Endothelial cell (in vitro differentiated cells): ENCODE data around the gene ERC1. TPM values are rescaled to one million over a fixed set of nuclear protein-coding genes. Genes with fewer than 3 reads are reported as not detected.
A peak's percentile ranks its signal among the peaks of the same experiment; 100 is the strongest.

ENCODE experiments used
- DNase-seq: peaks from one replicate; pipeline ENCODE4 v3.0.0; 2021; ENCODE audit warnings: low spot score
- H3K27ac Mint-ChIP-seq: one replicate; pipeline ENCODE4 v1.8.0; 2021; ENCODE audit warnings: mixed read lengths, inconsistent platforms; ENCODE audit not compliant: unreplicated experiment
- H3K27me3 Mint-ChIP-seq: one replicate; pipeline ENCODE4 v1.8.0; 2021; ENCODE audit warnings: mild to moderate bottlenecking, moderate library complexity, mixed read lengths, inconsistent platforms; ENCODE audit not compliant: unreplicated experiment
- H3K36me3 Mint-ChIP-seq: one replicate; pipeline ENCODE4 v1.8.0; 2021; ENCODE audit warnings: mild to moderate bottlenecking, low read depth, mixed read lengths, inconsistent platforms; ENCODE audit not compliant: unreplicated experiment
- H3K4me1 Mint-ChIP-seq: one replicate; pipeline ENCODE4 v1.8.0; 2021; ENCODE audit warnings: mild to moderate bottlenecking, mixed read lengths, inconsistent platforms; ENCODE audit not compliant: unreplicated experiment
- H3K4me3 Mint-ChIP-seq: one replicate; pipeline ENCODE4 v1.8.0; 2021; ENCODE audit warnings: mild to moderate bottlenecking, mixed read lengths, inconsistent platforms; ENCODE audit not compliant: unreplicated experiment
- H3K9me3 Mint-ChIP-seq: one replicate; pipeline ENCODE4 v1.8.0; 2021; ENCODE audit warnings: mixed read lengths, inconsistent platforms; ENCODE audit not compliant: unreplicated experiment
- total RNA-seq: library from RNA; stranded (reverse); fragmentation: NEBNext Ultra II Directional; extraction: Animal tissue kit (Norgen Biotek cat#: 25700); gene quantifications from one replicate; pipeline ENCODE4 v1.2.1, GENCODE V29; 2021; ENCODE audit not compliant: unreplicated experiment
- TF ChIP-seq, protein P1 (sequence below): fragments of 200-600 bp; sonication (generic); IDR thresholded peaks from one replicate; pipeline ENCODE4 v1.5.0; 2021; ENCODE audit warnings: antibody characterized with exemption; ENCODE audit not compliant: unreplicated experiment

The ERC1 gene
- total RNA-seq, 1 donor from 2014 or later: 57.9 TPM

DNA sequence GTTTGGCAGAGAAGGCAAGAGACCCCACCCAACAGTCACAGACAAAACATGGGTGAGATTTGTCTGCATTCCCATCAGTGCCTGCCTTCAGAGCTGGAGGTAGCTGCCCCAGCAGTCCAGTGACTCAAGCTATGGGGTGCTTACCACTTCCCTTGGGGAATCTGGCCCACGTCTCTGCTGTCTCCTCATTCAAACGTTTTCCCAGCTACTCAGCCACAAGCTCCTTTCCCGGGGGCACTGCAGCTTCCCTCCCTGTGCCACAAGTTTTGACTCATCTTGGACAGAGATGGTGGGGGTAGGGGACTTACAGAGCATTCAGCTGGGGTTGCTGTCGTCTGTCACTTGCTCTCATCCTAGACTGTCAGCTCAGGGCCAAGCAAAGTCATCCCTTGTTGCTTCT, 536.8 kb downstream of the ERC1 start:
- DNase-seq: no peak
- peak overlapping the region; percentile 25 for H3K27ac Mint-ChIP-seq
- peaks cover 5% of the 10 kb centered on the region for H3K36me3 Mint-ChIP-seq
- no peak overlapping the region for H3K4me3 Mint-ChIP-seq
- H3K4me1 Mint-ChIP-seq: peaks cover 27% of the 10 kb centered on the region
- TF ChIP-seq, protein P1, sequence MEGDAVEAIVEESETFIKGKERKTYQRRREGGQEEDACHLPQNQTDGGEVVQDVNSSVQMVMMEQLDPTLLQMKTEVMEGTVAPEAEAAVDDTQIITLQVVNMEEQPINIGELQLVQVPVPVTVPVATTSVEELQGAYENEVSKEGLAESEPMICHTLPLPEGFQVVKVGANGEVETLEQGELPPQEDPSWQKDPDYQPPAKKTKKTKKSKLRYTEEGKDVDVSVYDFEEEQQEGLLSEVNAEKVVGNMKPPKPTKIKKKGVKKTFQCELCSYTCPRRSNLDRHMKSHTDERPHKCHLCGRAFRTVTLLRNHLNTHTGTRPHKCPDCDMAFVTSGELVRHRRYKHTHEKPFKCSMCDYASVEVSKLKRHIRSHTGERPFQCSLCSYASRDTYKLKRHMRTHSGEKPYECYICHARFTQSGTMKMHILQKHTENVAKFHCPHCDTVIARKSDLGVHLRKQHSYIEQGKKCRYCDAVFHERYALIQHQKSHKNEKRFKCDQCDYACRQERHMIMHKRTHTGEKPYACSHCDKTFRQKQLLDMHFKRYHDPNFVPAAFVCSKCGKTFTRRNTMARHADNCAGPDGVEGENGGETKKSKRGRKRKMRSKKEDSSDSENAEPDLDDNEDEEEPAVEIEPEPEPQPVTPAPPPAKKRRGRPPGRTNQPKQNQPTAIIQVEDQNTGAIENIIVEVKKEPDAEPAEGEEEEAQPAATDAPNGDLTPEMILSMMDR: no peak
- H3K27me3 Mint-ChIP-seq: peaks cover 14% of the 10 kb centered on the region
- no peaks in the 10 kb centered on the region for H3K9me3 Mint-ChIP-seq

DNA sequence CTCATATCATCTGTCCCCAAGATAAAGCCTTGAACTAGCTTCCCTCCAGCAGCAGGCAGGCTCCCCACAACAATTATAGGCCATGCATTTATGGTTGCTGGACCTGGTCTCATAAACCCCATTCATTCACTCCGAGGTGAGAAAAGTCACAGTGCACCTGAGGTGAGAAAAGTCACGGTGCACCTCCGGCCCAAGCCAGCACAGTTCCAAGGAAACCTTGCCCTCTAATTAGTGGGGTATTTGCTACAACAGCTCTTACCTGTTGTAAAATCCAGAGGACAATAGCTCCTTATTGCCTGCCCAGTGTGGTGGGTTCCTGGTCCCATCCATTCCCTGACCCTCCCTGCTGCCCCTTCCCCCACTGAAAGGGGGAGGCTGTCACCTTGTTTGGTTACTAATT, 537.8 kb downstream of the ERC1 start:
- TF ChIP-seq, protein P1: no peak
- Mint-ChIP-seq H3K9me3 (no peaks in the 10 kb centered on the region), H3K27ac (no peak overlapping the region), H3K4me1 (peaks cover 18% of the 10 kb centered on the region), H3K4me3 (no peak overlapping the region), H3K36me3 (peaks cover 5% of the 10 kb centered on the region), H3K27me3 (peaks cover 12% of the 10 kb centered on the region)
- DNase-seq: no peak

GRCh38 chr12:1529228-1529861, 538.3 kb downstream of the ERC1 start:
- Mint-ChIP-seq H3K4me3 (peak overlapping the region; percentile 93), H3K36me3 (peaks cover 3% of the 10 kb centered on the region), H3K27me3 (peaks cover 13% of the 10 kb centered on the region), H3K27ac (peak overlapping the region; percentile 89), H3K9me3 (no peaks in the 10 kb centered on the region), H3K4me1 (peaks cover 12% of the 10 kb centered on the region)
- TF ChIP-seq, protein P1: no peak
- no peak for DNase-seq

DNA sequence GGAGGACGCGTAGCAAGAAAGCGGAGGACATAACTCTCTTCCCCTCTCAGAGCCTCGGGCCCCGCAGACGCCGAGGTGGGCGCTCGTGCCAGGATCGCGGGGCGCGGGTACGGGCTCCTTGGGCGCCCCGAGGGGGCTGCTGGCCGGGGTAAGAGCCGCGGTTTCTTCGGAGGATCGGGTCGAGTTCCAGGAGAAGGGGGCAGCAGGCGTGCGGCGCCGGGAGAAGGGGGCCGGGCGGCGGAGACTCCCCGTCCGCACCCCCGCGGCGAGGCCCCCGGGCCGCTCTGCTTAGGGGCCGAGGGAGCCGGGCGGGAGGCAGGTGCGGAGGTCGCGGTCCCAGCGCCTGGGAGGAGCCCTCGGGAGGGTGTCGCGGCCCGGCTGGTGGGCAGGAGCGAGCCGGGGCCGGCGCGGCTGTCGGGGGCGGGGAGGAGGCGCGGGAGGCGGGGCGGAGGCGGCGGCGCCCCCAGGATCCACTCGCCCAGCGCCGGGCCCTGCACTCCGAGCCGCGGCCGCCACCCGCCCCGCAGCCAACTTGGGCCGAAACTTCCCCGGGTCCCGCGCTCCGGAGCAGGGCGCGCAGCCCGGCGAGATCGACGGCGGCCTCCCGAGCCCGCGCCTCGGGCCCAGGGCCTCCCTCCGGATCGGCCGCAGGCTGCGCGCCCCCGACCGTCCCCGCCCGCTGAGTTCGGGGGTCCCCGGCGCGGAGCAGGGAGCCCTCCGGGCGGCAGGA, 539.0 kb downstream of the ERC1 start:
- H3K4me1 Mint-ChIP-seq: peaks cover 12% of the 10 kb centered on the region
- TF ChIP-seq, protein P1: no peak
- DNase-seq: peak; percentile 40
- peaks cover 13% of the 10 kb centered on the region for H3K27me3 Mint-ChIP-seq
- H3K36me3 Mint-ChIP-seq: peaks cover 3% of the 10 kb centered on the region
- H3K27ac Mint-ChIP-seq: peak overlapping the region; percentile 89
- H3K9me3 Mint-ChIP-seq: no peaks in the 10 kb centered on the region
- H3K4me3 Mint-ChIP-seq: peak overlapping the region; percentile 93

DNA sequence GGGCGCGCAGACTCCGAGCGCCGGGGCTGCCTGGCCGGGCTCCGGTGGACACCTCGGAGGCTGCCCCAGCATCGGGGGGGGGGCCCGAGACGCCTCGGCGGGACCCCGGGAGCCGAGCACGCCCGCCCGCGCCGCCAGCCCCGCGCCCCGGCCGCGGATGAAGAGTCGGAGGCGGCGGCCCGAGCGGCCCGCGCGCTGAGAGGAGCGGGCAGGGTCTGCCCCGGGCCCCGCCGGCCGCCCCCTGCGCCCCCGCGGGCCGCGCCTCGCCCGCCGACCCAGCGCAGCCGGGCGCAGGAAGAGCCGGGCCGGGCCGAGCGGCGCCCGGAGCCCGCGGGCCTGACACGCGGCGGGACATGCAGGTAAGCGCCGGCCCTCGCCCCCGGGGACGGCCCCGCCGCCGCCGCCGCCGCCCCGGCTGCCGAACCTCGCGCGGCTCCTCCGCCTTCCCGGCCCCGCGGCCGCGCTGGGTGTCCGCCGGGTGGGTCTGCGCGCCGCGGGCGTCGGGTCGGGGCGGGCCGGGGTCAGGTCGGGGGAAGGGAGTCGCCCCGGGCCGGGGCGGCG, 539.6 kb downstream of the ERC1 start:
- H3K27me3 Mint-ChIP-seq: peaks cover 13% of the 10 kb centered on the region
- H3K4me1 Mint-ChIP-seq: peaks cover 12% of the 10 kb centered on the region
- no peaks in the 10 kb centered on the region for H3K9me3 Mint-ChIP-seq
- DNase-seq: no peak
- H3K36me3 Mint-ChIP-seq: peaks cover 3% of the 10 kb centered on the region
- H3K4me3 Mint-ChIP-seq: no peak overlapping the region
- TF ChIP-seq, protein P1: no peak
- no peak overlapping the region for H3K27ac Mint-ChIP-seq
